Measurements from ENCODE around the gene CORO7. TPM values are rescaled to one million over a fixed set of nuclear protein-coding genes. Genes with fewer than 3 reads are reported as not detected.

Gene CORO7
- total RNA-seq, 1 donor from 2014 or later: 101 TPM

DNA sequence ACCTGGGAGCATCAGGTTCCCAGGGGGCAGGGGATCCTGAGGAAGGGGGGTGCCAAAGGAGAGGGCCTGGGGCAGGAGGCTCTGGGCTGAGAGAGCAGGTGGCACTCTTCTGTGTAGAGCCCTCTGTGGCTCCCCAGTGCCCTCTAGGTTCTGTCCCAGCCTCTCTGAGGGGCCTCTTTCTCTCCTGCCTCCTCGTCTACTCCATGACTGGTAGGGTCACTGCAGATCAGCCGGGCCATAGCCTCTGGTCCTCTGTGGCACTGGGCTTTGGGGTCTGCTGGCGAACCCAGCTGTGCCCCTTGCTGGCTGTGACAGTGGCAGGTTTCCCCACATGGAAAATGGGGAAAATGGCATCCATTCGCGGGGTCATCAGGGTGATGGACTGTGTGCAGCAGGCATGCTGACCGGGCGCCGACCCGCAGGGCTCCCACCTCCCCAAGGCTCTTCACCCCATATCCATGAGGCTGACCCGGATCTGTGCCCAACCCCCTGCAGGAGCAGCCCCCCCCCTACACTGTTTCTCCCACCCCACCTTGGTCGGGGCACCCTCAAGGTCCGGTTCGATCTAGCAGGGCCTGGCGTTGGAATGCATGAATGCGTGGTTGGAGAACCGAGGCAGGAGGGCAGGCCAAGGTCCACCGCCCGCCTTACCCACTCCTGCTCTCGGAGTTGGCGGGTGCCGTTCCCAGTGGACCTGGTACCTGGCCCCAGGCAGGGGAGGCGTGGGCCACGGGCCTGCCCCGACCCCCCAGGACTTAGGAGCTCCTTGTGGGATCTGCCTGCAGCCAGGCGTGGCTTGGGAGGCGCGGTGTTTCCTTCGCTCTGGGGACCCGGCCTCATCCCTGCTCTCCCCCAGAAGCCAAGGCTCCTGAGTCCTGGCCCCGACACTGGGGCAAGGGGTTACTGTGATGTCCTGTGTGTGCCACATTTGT is 94.0 kb downstream of the CORO7 start:
- H3K4me3 Mint-ChIP-seq (ENCODE audit: low read depth): no peak overlapping the region

GRCh38 chr16:4321286-4322120 is 94.9 kb downstream of the CORO7 start:
- Mint-ChIP-seq H3K36me3 (ENCODE audit: low read depth) (no peaks in the 10 kb centered on the region), H3K9me3 (no peaks in the 10 kb centered on the region), H3K4me1 (ENCODE audit: low read depth) (peaks cover 4% of the 10 kb centered on the region), H3K27me3 (ENCODE audit: low read depth) (peaks cover 4% of the 10 kb centered on the region), H3K4me3 (ENCODE audit: low read depth) (no peak overlapping the region), H3K27ac (no peak overlapping the region)
- intact Hi-C loops (cut with micrococcal nuclease): no loop called here
- no peak for DNase-seq (ENCODE audit: low spot score)

More for the DNA sequence above, 94.0 kb downstream of the CORO7 start:
- Mint-ChIP-seq H3K36me3 (ENCODE audit: low read depth) (no peaks in the 10 kb centered on the region), H3K4me1 (ENCODE audit: low read depth) (peaks cover 4% of the 10 kb centered on the region), H3K9me3 (no peaks in the 10 kb centered on the region), H3K27me3 (ENCODE audit: low read depth) (peaks cover 2% of the 10 kb centered on the region), H3K27ac (no peak overlapping the region)
- DNase-seq (ENCODE audit: low spot score): no peak
- intact Hi-C loops (cut with micrococcal nuclease): no loop called here

- H3K27ac Mint-ChIP-seq: no peak overlapping the region
- peaks cover 4% of the 10 kb centered on the region for H3K4me1 Mint-ChIP-seq (ENCODE audit: low read depth)
- no peak overlapping the region for H3K4me3 Mint-ChIP-seq (ENCODE audit: low read depth)
- no peaks in the 10 kb centered on the region for H3K9me3 Mint-ChIP-seq
- H3K27me3 Mint-ChIP-seq (ENCODE audit: low read depth): peaks cover 4% of the 10 kb centered on the region
- no peaks in the 10 kb centered on the region for H3K36me3 Mint-ChIP-seq (ENCODE audit: low read depth)
- DNase-seq (ENCODE audit: low spot score): no peak
- intact Hi-C loops (cut with micrococcal nuclease): no loop called here
These were observed 95.7 kb downstream of the CORO7 start for GRCh38 chr16:4320571-4321137.

DNA sequence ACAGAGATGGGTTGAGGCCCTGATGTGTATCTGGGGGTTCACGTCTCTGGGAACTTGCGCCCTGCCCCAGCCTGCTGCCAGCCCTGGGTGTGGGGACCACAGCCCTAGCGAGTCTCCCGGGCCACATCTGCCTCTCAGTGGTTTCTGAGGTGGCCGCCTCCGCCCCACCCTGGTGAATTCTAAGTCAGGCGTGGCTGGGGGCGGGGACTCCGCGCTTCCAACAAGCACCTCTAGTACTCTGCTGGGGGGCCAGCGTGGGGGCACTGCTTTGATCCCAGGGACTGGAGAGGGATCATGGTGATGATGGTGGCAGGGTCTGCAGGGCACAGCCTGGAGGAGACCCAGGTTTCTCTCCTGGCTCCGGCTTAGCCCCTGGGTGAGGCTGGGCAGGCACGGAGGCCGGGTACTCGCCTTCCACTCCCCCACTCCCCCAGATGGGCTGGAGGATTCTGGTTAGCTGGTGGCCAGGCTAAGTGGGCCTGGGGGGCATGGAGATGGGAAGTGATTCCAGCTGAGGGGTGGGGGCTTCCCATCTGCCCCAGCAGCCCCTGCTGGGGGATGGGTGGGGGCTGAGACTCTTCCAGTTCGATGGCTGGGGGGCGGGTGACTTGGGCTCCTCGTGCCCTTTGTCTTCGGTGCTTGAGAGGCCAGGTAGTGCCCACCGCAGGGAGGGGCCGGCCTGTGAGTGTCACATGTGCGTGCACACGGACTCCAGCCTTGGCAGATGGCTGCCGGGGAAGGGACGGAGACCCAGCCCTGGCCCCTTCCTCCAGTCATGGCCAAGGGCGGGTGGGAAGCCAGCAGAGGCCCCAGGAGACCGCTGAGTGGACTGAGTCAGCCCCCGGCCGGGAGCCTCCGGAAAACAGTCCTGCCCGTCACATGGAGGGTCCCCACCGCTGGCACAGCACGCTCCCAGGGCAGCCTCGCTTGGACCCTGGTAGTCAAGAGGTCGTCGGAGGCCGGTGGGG is 96.7 kb downstream of the CORO7 start:
- Mint-ChIP-seq H3K36me3 (ENCODE audit: low read depth) (peaks cover under 1% of the 10 kb centered on the region), H3K4me1 (ENCODE audit: low read depth) (peaks cover 4% of the 10 kb centered on the region), H3K27me3 (ENCODE audit: low read depth) (peaks cover 7% of the 10 kb centered on the region), H3K4me3 (ENCODE audit: low read depth) (no peak overlapping the region), H3K9me3 (no peaks in the 10 kb centered on the region), H3K27ac (no peak overlapping the region)
- DNase-seq (ENCODE audit: low spot score): peak; percentile 58
- intact Hi-C loops (cut with micrococcal nuclease): no loop called here

- no peak overlapping the region for H3K27ac Mint-ChIP-seq
- no peaks in the 10 kb centered on the region for H3K9me3 Mint-ChIP-seq
- no peak overlapping the region for H3K4me3 Mint-ChIP-seq (ENCODE audit: low read depth)
- peaks cover 6% of the 10 kb centered on the region for H3K4me1 Mint-ChIP-seq (ENCODE audit: low read depth)
- peaks cover 15% of the 10 kb centered on the region for H3K27me3 Mint-ChIP-seq (ENCODE audit: low read depth)
- H3K36me3 Mint-ChIP-seq (ENCODE audit: low read depth): peaks cover 3% of the 10 kb centered on the region
- DNase-seq (ENCODE audit: low spot score): no peak
- intact Hi-C loops (cut with micrococcal nuclease): no loop called here
These were observed 97.4 kb downstream of the CORO7 start for GRCh38 chr16:4318967-4319366.

- Mint-ChIP-seq H3K27ac (no peak overlapping the region), H3K4me3 (ENCODE audit: low read depth) (no peak overlapping the region), H3K27me3 (ENCODE audit: low read depth) (peaks cover 18% of the 10 kb centered on the region), H3K36me3 (ENCODE audit: low read depth) (peaks cover 3% of the 10 kb centered on the region), H3K4me1 (ENCODE audit: low read depth) (peaks cover 6% of the 10 kb centered on the region), H3K9me3 (no peaks in the 10 kb centered on the region)
- intact Hi-C loops (cut with micrococcal nuclease): no loop called here
- no peak for DNase-seq (ENCODE audit: low spot score)
These were observed 97.9 kb downstream of the CORO7 start for GRCh38 chr16:4318451-4318910.

DNA sequence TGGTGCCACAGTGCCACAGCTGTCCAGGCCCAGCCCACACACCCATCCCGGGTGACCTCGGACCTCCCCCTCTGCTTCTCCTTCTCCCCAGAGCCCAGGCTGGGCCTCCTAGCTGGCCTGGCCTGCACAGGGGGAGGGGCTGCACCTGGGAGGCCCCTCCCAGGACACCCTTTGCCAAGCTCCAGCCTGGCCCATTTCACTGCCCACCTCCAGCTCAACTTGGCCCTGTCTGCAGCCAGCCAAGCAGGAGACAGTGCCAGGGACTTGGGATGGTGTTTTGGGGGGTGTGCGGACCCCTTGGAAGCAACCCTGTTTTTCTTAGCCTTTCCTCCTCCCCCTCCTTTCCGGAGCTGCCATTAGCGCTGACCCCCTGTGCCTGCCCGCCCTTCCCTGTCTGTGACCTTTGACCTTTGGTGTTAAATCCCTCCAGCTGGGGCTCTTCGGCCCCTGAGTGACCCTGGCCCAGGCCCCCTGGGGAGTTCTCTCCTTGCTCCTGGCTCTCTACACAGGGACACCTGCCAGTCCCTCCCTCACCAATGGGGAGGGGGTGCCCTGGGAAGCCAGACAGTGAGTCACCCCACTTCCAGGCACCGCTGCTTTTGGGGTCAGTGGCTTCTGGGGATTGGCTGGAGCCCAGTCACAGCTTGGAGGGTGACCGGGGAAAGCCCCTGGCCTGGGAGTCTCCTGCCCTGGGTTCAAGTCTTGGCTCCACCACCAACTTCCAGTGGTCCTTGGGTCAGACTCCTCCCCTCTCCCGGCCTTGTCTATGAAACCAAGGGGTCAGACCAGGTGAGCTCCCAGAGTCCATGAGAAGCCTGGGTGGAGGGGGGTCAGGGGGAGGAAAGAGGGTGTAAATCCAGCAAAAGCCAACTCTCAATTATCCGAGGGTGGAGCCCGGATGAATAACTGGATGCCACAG is 98.6 kb downstream of the CORO7 start:
- Mint-ChIP-seq H3K36me3 (ENCODE audit: low read depth) (peaks cover 3% of the 10 kb centered on the region), H3K4me3 (ENCODE audit: low read depth) (peak overlapping the region; percentile 60), H3K4me1 (ENCODE audit: low read depth) (peaks cover 6% of the 10 kb centered on the region), H3K9me3 (no peaks in the 10 kb centered on the region), H3K27me3 (ENCODE audit: low read depth) (peaks cover 18% of the 10 kb centered on the region), H3K27ac (no peak overlapping the region)
- intact Hi-C loops (cut with micrococcal nuclease): loop anchor here (2.0 kb wide), 1 partner anchor 13 kb away; no protein-coding TSS in a partner anchor
- DNase-seq (ENCODE audit: low spot score): no peak

- Mint-ChIP-seq H3K4me3 (ENCODE audit: low read depth) (peak overlapping the region; percentile 26), H3K9me3 (no peaks in the 10 kb centered on the region), H3K4me1 (ENCODE audit: low read depth) (peaks cover 6% of the 10 kb centered on the region), H3K27ac (no peak overlapping the region), H3K27me3 (ENCODE audit: low read depth) (peaks cover 18% of the 10 kb centered on the region), H3K36me3 (ENCODE audit: low read depth) (peaks cover 3% of the 10 kb centered on the region)
- DNase-seq (ENCODE audit: low spot score): no peak
- intact Hi-C loops (cut with micrococcal nuclease): loop anchor here (2.0 kb wide), 1 partner anchor 14 kb away; no protein-coding TSS in a partner anchor
These were observed 99.4 kb downstream of the CORO7 start for GRCh38 chr16:4316864-4317531.

GRCh38 chr16:4316108-4316863 is 100.1 kb downstream of the CORO7 start:
- H3K9me3 Mint-ChIP-seq: no peaks in the 10 kb centered on the region

More at GRCh38 chr16:4316108-4316863, 100.1 kb downstream of the CORO7 start:
- H3K4me3 Mint-ChIP-seq (ENCODE audit: low read depth): peak overlapping the region; percentile 17
- peaks cover 6% of the 10 kb centered on the region for H3K4me1 Mint-ChIP-seq (ENCODE audit: low read depth)
- no peak overlapping the region for H3K27ac Mint-ChIP-seq
- DNase-seq (ENCODE audit: low spot score): no peak
- peaks cover 18% of the 10 kb centered on the region for H3K27me3 Mint-ChIP-seq (ENCODE audit: low read depth)
- peaks cover 3% of the 10 kb centered on the region for H3K36me3 Mint-ChIP-seq (ENCODE audit: low read depth)
- intact Hi-C loops (cut with micrococcal nuclease): loop anchor here (2.0 kb wide), 1 partner anchor 15 kb away; no protein-coding TSS in a partner anchor
